Measurements from ENCODE around the gene OAS2.

OAS2 gene

GRCh38 chr12:113061061-113061694 is 82.9 kb downstream of the OAS2 start:
- no peak for DNase-seq
